Fibroblast of the aortic adventitia (primary cell): Measurements from ENCODE around the gene PPARG. TPM values are rescaled to one million over a fixed set of nuclear protein-coding genes. Genes with fewer than 3 reads are reported as not detected.

ENCODE experiments used
- DNase-seq: peaks from one replicate; pipeline ENCODE4 v3.0.0-alpha.2; 2010; ENCODE audit warnings: low read depth
- H3K4me3 ChIP-seq: 2 replicates; pipeline ENCODE4 v1.5.1; 2011; ENCODE audit warnings: low read depth, mild to moderate bottlenecking, control low read depth, low read length, moderate library complexity
- CTCF ChIP-seq: IDR thresholded peaks from 2 replicates; pipeline ENCODE4 v1.5.1; 2011; ENCODE audit warnings: mild to moderate bottlenecking, low read length, control low read depth, inconsistent platforms; ENCODE audit not compliant: insufficient read depth
- total RNA-seq: library from RNA; depleted of rRNA; stranded (reverse); fragments of >200 nt; gene quantifications from 2 replicates; pipeline ENCODE4 v1.2.3, GENCODE V29; 2012; ENCODE audit warnings: low replicate concordance

The PPARG gene
- total RNA-seq, 1 donor = 39.4 TPM

GRCh38 chr3:12349895-12350811 is 61.3 kb downstream of the PPARG start:
- no peak overlapping the region for H3K4me3 ChIP-seq
- no peak for TF ChIP-seq CTCF
- DNase-seq = peak; percentile 66

GRCh38 chr3:12351145-12351544 is 62.3 kb downstream of the PPARG start:
- TF ChIP-seq CTCF = no peak
- peak; percentile 14 for DNase-seq
- no peak overlapping the region for H3K4me3 ChIP-seq

GRCh38 chr3:12352253-12352652 is 63.4 kb downstream of the PPARG start:
- no peak overlapping the region for H3K4me3 ChIP-seq
- TF ChIP-seq CTCF = peak; percentile 4
- DNase-seq = no peak

GRCh38 chr3:12352755-12353154 is 63.9 kb downstream of the PPARG start:
- no peak for DNase-seq
- no peak for TF ChIP-seq CTCF
- no peak overlapping the region for H3K4me3 ChIP-seq

GRCh38 chr3:12353796-12354525 is 65.1 kb downstream of the PPARG start:
- no peak for TF ChIP-seq CTCF
- DNase-seq = peak; percentile 64
- no peak overlapping the region for H3K4me3 ChIP-seq

- no peak overlapping the region for H3K4me3 ChIP-seq
- no peak for TF ChIP-seq CTCF
- no peak for DNase-seq
These were observed 67.3 kb downstream of the PPARG start for GRCh38 chr3:12356175-12356574.
